Measurements from ENCODE around the gene TOMM40.

DNA sequence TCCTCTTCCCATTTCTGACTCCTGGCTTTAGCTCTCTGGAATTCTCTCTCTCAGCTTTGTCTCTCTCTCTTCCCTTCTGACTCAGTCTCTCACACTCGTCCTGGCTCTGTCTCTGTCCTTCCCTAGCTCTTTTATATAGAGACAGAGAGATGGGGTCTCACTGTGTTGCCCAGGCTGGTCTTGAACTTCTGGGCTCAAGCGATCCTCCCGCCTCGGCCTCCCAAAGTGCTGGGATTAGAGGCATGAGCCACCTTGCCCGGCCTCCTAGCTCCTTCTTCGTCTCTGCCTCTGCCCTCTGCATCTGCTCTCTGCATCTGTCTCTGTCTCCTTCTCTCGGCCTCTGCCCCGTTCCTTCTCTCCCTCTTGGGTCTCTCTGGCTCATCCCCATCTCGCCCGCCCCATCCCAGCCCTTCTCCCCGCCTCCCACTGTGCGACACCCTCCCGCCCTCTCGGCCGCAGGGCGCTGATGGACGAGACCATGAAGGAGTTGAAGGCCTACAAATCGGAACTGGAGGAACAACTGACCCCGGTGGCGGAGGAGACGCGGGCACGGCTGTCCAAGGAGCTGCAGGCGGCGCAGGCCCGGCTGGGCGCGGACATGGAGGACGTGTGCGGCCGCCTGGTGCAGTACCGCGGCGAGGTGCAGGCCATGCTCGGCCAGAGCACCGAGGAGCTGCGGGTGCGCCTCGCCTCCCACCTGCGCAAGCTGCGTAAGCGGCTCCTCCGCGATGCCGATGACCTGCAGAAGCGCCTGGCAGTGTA is 17.2 kb downstream of the TOMM40 start:
- no peak for TF ChIP-seq GATA2 (IDR thresholded peaks at IDR 0.05; ENCODE audit: low read depth, low read length)
- TF ChIP-seq GATA3 (IDR thresholded peaks at IDR 0.05; ENCODE audit: low read depth, low read length): no peak
